A549 treated with AZD9567 at 1 μM for 4 hours (cell line): ENCODE measurements around the gene XIRP1. TPM values are rescaled to one million over a fixed set of nuclear protein-coding genes. Genes with fewer than 3 reads are reported as not detected.

Experiments used
- total RNA-seq: library from RNA; stranded (reverse); fragments of 200-300 nt; extraction: Qiagen RNA extraction; gene quantifications from 5 replicates; pipeline ENCODE4 v1.2.3, GENCODE V29; 2022; ENCODE audit not compliant: insufficient read depth

Gene XIRP1, protein sequence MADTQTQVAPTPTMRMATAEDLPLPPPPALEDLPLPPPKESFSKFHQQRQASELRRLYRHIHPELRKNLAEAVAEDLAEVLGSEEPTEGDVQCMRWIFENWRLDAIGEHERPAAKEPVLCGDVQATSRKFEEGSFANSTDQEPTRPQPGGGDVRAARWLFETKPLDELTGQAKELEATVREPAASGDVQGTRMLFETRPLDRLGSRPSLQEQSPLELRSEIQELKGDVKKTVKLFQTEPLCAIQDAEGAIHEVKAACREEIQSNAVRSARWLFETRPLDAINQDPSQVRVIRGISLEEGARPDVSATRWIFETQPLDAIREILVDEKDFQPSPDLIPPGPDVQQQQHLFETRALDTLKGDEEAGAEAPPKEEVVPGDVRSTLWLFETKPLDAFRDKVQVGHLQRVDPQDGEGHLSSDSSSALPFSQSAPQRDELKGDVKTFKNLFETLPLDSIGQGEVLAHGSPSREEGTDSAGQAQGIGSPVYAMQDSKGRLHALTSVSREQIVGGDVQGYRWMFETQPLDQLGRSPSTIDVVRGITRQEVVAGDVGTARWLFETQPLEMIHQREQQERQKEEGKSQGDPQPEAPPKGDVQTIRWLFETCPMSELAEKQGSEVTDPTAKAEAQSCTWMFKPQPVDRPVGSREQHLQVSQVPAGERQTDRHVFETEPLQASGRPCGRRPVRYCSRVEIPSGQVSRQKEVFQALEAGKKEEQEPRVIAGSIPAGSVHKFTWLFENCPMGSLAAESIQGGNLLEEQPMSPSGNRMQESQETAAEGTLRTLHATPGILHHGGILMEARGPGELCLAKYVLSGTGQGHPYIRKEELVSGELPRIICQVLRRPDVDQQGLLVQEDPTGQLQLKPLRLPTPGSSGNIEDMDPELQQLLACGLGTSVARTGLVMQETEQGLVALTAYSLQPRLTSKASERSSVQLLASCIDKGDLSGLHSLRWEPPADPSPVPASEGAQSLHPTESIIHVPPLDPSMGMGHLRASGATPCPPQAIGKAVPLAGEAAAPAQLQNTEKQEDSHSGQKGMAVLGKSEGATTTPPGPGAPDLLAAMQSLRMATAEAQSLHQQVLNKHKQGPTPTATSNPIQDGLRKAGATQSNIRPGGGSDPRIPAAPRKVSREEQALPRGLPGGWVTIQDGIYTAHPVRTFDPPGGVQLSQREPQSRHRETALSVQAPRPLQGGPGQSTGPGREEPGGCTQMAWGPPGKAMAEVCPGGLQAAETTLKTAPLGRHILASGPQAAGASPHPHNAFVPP (N-terminal part only)
- total RNA-seq = 0.09 to 0.21 TPM (median 0.11 TPM) in 4 of 5 replicates, not detected in the other

DNA sequence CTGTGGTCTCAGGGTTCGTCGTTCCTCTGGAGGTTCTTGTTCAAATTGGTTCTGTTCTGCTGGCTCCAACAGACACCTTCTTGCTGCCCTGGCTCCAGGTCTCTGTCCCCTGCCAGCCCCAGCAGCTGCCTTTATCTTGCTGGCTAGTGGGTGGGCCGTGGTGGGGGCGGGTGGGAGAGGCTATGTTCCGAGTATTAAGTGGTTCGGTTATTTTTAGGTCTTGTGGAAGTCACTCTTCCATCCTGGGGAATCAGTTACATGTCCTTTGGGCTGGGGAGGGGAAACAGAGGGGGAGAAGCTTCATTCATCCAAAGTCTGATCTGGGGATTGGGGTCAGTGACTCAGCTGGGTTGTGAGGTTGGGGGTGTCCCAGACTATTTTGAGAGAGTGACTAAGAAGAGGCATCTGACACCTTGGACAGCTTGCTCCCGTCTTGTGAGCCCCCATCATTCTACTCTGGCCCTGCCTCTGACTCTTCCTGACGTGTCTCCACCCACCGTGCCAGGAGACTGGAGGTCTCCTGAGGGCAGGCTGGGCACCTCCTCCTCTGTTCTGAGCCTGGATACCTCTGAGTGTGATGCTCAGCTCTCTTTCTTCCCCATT, at the start of gene XIRP1:
XIRP1 (minus strand) TSS at position 106 of the 603 bp plus-strand sequence. CDS start 3,150 bp downstream, outside the sequence.

Other genes starting within 250 kb of the XIRP1 start
- not detected in 5 replicates for gene SCN11A, start 140.7 kb downstream of the XIRP1 start, total RNA-seq
- gene WDR48, start 140.6 kb downstream of the XIRP1 start, total RNA-seq = 17.0 to 20.9 TPM (median 20.4 TPM) in 5 replicates
- gene GORASP1, start 85.0 kb downstream of the XIRP1 start, total RNA-seq = 19.3 to 35.7 TPM (median 32.2 TPM) in 5 replicates
- gene TTC21A, start 84.9 kb downstream of the XIRP1 start, total RNA-seq = 2.1 to 5.2 TPM (median 2.5 TPM) in 5 replicates
- gene CSRNP1, start 39.0 kb downstream of the XIRP1 start, total RNA-seq = 16.3 to 20.7 TPM (median 18.2 TPM) in 5 replicates
- gene CX3CR1, start 87.4 kb upstream of the XIRP1 start, total RNA-seq = 0.05 to 0.06 TPM (median 0.06 TPM) in 3 of 5 replicates, not detected in the others
- gene CCR8, start 137.1 kb upstream of the XIRP1 start, total RNA-seq = not detected in 5 replicates
- 38.5 to 45.8 TPM (median 42.9 TPM) in 5 replicates for gene SLC25A38, start 190.8 kb upstream of the XIRP1 start, total RNA-seq
- 2,646 to 2,954 TPM (median 2,710 TPM) in 5 replicates for gene RPSA, start 214.1 kb upstream of the XIRP1 start, total RNA-seq